Measurements from ENCODE around the gene DIS3L2.

DIS3L2 gene

GRCh38 chr2:232242316-232242715, 280.8 kb downstream of the DIS3L2 start:
- H3K4me3 ChIP-seq (replicated peaks; ENCODE audit: low read depth, low read length): no peak overlapping the region
- TF ChIP-seq CTCF (IDR thresholded peaks at IDR 0.05; ENCODE audit: low read length, missing control alignments): no peak
- no peak for DNase-seq (ENCODE audit: low read depth)

GRCh38 chr2:232245111-232245510, 283.6 kb downstream of the DIS3L2 start:
- no peak overlapping the region for H3K4me3 ChIP-seq (replicated peaks; ENCODE audit: low read depth, low read length)
- TF ChIP-seq CTCF (IDR thresholded peaks at IDR 0.05; ENCODE audit: low read length, missing control alignments): no peak
- no peak for DNase-seq (ENCODE audit: low read depth)

GRCh38 chr2:232246245-232246644, 284.7 kb downstream of the DIS3L2 start:
- TF ChIP-seq CTCF (IDR thresholded peaks at IDR 0.05; ENCODE audit: low read length, missing control alignments): no peak
- DNase-seq (ENCODE audit: low read depth): no peak
- H3K4me3 ChIP-seq (replicated peaks; ENCODE audit: low read depth, low read length): no peak overlapping the region

GRCh38 chr2:232249096-232249495, 287.6 kb downstream of the DIS3L2 start:
- no peak for DNase-seq (ENCODE audit: low read depth)
- TF ChIP-seq CTCF (IDR thresholded peaks at IDR 0.05; ENCODE audit: low read length, missing control alignments): no peak
- no peak overlapping the region for H3K4me3 ChIP-seq (replicated peaks; ENCODE audit: low read depth, low read length)

- no peak for DNase-seq (ENCODE audit: low read depth)
- H3K4me3 ChIP-seq (replicated peaks; ENCODE audit: low read depth, low read length): no peak overlapping the region
- no peak for TF ChIP-seq CTCF (IDR thresholded peaks at IDR 0.05; ENCODE audit: low read length, missing control alignments)
Measured at GRCh38 chr2:232250246-232251175, 289.0 kb downstream of the DIS3L2 start.

GRCh38 chr2:232255033-232255432, 293.5 kb downstream of the DIS3L2 start:
- no peak overlapping the region for H3K4me3 ChIP-seq (replicated peaks; ENCODE audit: low read depth, low read length)
- no peak for DNase-seq (ENCODE audit: low read depth)
- TF ChIP-seq CTCF (IDR thresholded peaks at IDR 0.05; ENCODE audit: low read length, missing control alignments): no peak

- no peak overlapping the region for H3K4me3 ChIP-seq (replicated peaks; ENCODE audit: low read depth, low read length)
- no peak for TF ChIP-seq CTCF (IDR thresholded peaks at IDR 0.05; ENCODE audit: low read length, missing control alignments)
- peak; percentile 94 for DNase-seq (ENCODE audit: low read depth)
Measured at GRCh38 chr2:232260075-232260474, 298.6 kb downstream of the DIS3L2 start.
